ENCODE measurements around the gene SKIDA1.

- no peak for TF ChIP-seq SRF (IDR thresholded peaks at IDR 0.05; ENCODE audit: low read depth)
- no peak for TF ChIP-seq CTCF (IDR thresholded peaks at IDR 0.05 in 2 of 3, conservative IDR thresholded peaks at IDR 0.05 in 1 of 3; ENCODE audit: borderline replicate concordance in 1 of 3, insufficient read depth in 1 of 3, low read depth in 2 of 3, low read length in 2 of 3)
- TF ChIP-seq MAX (IDR thresholded peaks at IDR 0.05), result no peak
- no peak for TF ChIP-seq POLR2A (IDR thresholded peaks at IDR 0.05; ENCODE audit: borderline replicate concordance, extremely low read depth, insufficient read depth, insufficient read length)
- TF ChIP-seq ZBTB33 (IDR thresholded peaks at IDR 0.05; ENCODE audit: extremely low read depth, insufficient replicate concordance, low read length), result no peak
- no peak for TF ChIP-seq EZH2 (IDR thresholded peaks at IDR 0.05)
Observed at GRCh38 chr10:21473135-21473534, 52.3 kb downstream of the SKIDA1 start.
